Measurements from ENCODE around the gene ANAPC1. TPM values are rescaled to one million over a fixed set of nuclear protein-coding genes. Genes with fewer than 3 reads are reported as not detected.
"Not testable (repeated sequence)": the region's sequence is repeated elsewhere in the genome, so short reads cannot be mapped to it uniquely, and the experiment has no call there.

ANAPC1 gene
- total RNA-seq, 1 donor from 2014 or later: 60.6 TPM

DNA sequence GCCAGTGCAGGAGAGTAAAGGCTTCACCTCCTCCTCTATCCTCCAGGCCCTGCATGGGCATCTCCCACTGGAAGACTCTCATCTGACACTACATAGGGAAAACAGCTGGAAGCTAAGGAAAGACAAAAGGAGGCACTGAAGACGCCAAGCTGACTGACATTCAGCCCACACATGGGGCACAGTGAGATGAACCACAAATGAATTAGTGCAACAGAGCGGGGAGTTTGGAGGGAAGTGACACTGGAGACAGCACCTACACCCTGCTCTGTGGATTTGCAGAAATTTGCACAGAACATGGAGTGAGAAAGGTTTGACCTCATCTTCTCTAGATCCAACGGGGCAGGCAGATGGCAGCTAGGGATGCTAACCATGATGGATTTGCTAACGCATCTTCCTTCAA, 119.8 kb downstream of the ANAPC1 start:
- H3K27me3 ChIP-seq (ENCODE audit: control insufficient read depth, insufficient read depth, low read length); H3K4me3 ChIP-seq (ENCODE audit: low read depth, low read length); H3K36me3 ChIP-seq (ENCODE audit: control insufficient read depth, insufficient read depth, low read length); DNase-seq (ENCODE audit: low read depth); FAIRE-seq: not testable (repeated sequence)

DNA sequence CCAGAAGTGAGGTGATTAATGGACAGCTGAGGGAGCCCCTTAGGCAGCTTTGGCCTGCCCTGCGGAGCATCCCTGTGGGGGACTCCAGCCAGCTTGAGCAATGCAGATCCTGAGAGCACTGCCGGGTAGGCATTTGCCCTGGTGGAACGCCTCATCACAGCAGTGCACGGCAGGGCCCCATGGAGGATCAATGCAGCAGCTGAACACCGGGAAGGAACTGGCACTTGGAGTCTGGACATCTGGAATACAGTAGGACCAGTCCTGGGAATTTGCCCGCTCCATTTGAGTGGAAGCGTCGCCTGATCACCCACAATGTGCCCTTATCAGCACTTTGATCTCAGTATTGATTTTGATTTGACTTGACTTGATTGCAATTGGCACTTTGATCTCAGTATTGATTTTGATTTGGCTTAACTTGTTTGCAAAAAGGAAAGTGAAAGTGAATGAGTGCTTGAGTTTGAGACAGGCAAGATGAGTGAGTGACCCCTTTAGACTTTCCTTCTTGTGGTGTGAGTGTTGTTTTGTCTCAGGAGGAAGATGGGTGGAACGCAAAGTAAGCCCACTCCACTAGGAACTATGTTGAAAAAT, 123.2 kb downstream of the ANAPC1 start:
- DNase-seq (ENCODE audit: low read depth); H3K27me3 ChIP-seq (ENCODE audit: control insufficient read depth, insufficient read depth, low read length); H3K4me3 ChIP-seq (ENCODE audit: low read depth, low read length); H3K36me3 ChIP-seq (ENCODE audit: control insufficient read depth, insufficient read depth, low read length); FAIRE-seq: not testable (repeated sequence)

GRCh38 chr2:111752533-111752932, 131.5 kb downstream of the ANAPC1 start:
- H3K4me3 ChIP-seq (ENCODE audit: low read depth, low read length); H3K27me3 ChIP-seq (ENCODE audit: control insufficient read depth, insufficient read depth, low read length); DNase-seq (ENCODE audit: low read depth); H3K36me3 ChIP-seq (ENCODE audit: control insufficient read depth, insufficient read depth, low read length): not testable (repeated sequence)
- peak; percentile 28 for FAIRE-seq

DNA sequence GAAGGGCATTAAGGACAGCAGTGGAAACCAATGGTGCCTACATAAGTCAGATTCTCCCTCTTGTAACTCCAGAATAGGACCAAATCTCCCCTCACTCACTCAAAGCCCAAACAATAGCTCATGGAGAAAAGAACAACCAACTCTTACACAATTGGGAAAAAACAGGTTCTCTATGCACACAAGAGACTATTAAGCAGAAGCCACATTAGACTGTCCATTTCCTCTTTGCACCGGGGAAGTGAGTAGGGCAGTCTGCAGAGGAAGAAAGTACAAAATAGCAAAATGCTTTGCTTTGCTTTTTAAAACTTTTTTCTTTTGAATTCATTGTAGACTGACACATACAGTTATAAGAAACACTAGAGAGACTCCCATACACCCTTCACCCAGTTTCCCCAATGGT, 133.4 kb downstream of the ANAPC1 start:
- not testable (repeated sequence) for FAIRE-seq; H3K36me3 ChIP-seq (ENCODE audit: control insufficient read depth, insufficient read depth, low read length)

DNA sequence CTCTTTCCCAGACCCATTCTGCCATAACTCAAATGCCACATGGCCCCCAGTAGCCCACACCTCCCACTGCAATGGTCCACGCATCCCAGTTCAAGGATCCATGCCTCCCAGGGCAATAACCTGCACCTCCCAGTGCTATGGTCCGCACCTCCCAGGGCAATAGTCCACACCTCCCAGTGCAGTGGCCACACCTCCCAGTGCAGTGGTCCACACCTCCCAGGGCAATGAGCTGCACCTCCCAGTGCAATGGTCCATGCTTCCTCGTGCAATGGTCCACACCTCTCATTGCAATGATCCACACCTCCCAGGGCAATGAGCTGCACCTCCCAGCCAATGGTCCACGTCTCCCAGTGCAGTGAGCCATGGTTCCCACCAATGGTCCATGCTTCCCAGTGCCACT, 135.6 kb downstream of the ANAPC1 start:
- H3K27me3 ChIP-seq (ENCODE audit: control insufficient read depth, insufficient read depth, low read length); H3K36me3 ChIP-seq (ENCODE audit: control insufficient read depth, insufficient read depth, low read length); FAIRE-seq; DNase-seq (ENCODE audit: low read depth); H3K4me3 ChIP-seq (ENCODE audit: low read depth, low read length): not testable (repeated sequence)

More for the DNA sequence above, 133.4 kb downstream of the ANAPC1 start:
- H3K4me3 ChIP-seq (ENCODE audit: low read depth, low read length); DNase-seq (ENCODE audit: low read depth); H3K27me3 ChIP-seq (ENCODE audit: control insufficient read depth, insufficient read depth, low read length): not testable (repeated sequence)

DNA sequence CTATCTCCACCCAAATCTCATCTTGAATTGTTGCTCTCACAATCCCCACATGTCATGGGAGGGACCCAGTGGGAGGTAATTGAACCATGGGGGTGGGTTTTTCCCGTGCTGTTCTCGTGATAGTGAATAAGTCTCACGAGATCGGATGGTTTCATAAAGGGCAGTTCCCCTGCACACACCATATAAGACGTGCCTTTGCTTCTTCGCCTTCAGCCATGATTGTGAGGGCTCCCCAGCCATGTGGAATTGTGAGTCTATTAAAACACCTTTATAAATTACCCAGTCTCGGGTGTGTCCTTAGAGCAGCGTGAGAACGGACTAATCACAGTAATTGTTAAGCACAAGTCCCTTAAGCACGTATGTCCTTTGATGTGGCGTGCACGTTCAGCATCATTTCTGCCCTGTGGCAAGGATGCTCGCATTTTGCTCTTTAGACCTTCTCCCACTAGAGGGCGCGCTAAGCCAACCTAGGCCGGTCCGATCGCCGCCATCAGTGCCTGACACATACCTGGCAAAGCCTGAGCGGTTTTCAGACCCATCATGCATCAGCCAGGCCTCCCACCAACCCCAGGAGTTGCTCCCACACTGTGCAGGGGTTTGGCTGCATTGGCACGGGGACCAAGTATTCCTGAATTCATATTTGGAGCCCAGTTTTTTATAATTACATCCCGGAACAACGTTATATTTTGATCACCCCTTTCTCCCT, 136.4 kb downstream of the ANAPC1 start:
- not testable (repeated sequence) for DNase-seq (ENCODE audit: low read depth); H3K4me3 ChIP-seq (ENCODE audit: low read depth, low read length); H3K36me3 ChIP-seq (ENCODE audit: control insufficient read depth, insufficient read depth, low read length); H3K27me3 ChIP-seq (ENCODE audit: control insufficient read depth, insufficient read depth, low read length)
- FAIRE-seq: peak; percentile 50
- peak; percentile 37 for TF ChIP-seq CTCF (IDR thresholded peaks at IDR 0.05; ENCODE audit: insufficient read depth, low read length, severe bottlenecking)

DNA sequence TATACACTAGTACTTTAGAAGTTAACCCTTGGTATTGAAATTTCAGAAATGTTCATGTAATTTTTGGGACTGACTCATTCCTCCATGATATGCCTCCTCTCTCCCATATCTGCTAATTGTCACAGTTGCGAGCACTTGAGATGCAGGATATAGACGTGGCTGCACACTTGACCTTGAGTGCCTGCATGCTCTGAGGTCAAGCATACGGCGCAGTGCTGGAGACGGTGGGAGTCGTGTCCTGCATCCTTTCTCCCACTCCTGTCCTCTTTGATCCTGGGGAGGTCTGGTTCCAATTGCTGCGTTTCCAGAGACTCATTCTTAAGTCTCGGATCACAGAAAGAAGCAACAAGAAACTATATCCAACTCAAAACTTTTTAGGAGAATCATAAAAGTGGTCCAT, 139.2 kb downstream of the ANAPC1 start:
- FAIRE-seq; H3K36me3 ChIP-seq (ENCODE audit: control insufficient read depth, insufficient read depth, low read length); H3K27me3 ChIP-seq (ENCODE audit: control insufficient read depth, insufficient read depth, low read length); DNase-seq (ENCODE audit: low read depth); H3K4me3 ChIP-seq (ENCODE audit: low read depth, low read length): not testable (repeated sequence)

- not testable (repeated sequence) for H3K27me3 ChIP-seq (ENCODE audit: control insufficient read depth, insufficient read depth, low read length); H3K4me3 ChIP-seq (ENCODE audit: low read depth, low read length); DNase-seq (ENCODE audit: low read depth); H3K36me3 ChIP-seq (ENCODE audit: control insufficient read depth, insufficient read depth, low read length)
- FAIRE-seq: peak; percentile 43
Observed at GRCh38 chr2:111741517-111741916, 142.5 kb downstream of the ANAPC1 start.

DNA sequence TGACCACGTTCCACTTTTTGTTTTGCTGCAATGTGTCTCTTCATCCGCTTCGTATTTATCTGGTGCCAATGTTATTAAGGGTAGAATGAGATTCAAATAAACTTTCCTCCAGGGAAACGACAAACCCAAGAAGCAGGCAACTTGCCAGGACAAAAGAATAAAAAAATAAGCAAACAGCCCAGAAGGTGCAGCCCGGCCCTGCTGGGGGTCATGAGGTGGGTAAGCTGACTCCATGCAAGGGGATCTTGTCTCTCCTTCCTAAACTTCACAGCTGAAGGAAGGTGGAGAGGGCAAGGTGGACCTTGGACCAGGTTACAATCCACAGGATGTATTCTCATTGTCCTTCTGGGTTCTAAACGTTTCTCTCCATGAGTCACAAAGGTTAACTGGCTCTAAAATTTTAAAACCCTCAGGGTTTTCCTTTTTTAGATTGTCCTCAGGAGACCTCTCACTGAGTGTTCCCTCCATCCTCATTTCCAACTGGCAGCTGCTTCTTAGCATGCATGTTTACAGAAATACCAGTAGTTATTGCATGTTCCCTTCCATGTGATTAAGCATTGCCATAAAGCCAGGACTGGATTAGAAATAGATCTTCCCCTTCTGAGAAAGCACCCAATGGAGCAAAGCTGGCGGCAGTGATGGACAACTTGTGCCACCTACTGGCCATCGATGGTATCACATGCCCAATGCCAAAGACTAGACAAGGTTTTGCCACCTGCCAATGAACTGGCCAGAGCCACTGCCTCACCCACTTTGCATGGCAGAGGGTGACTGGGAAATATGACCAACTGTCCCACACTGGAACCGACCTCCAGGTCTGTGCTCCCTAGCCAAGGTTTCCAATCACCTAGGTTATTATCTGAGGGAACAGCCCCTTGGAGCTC, 147.9 kb downstream of the ANAPC1 start:
- not testable (repeated sequence) for DNase-seq (ENCODE audit: low read depth)
- peak; percentile 17 for TF ChIP-seq CTCF (IDR thresholded peaks at IDR 0.05; ENCODE audit: insufficient read depth, low read length, severe bottlenecking)
- peak; percentile 70 for FAIRE-seq

DNA sequence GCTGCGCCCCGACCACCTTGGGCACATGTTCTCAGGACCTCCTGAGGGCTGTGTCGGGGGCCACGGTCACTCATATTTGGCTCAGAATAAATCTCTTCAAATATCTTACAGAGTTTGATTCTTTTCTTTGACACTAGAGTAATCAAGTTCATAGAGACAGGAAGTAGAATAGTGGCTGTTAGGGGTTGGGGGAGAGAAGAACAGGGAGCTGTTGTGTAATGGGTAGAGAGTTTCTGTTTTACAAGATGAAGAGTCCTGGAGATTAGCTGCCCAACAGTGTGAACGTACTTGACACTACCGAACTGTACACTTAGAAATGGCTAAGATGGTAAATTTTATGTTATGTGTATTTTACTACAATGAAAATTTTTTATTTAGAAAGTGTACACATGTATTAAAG, 148.6 kb downstream of the ANAPC1 start:
- H3K36me3 ChIP-seq (ENCODE audit: control insufficient read depth, insufficient read depth, low read length); DNase-seq (ENCODE audit: low read depth); H3K4me3 ChIP-seq (ENCODE audit: low read depth, low read length); FAIRE-seq; H3K27me3 ChIP-seq (ENCODE audit: control insufficient read depth, insufficient read depth, low read length): not testable (repeated sequence)

More for the DNA sequence above, 147.9 kb downstream of the ANAPC1 start:
- not testable (repeated sequence) for H3K4me3 ChIP-seq (ENCODE audit: low read depth, low read length); H3K36me3 ChIP-seq (ENCODE audit: control insufficient read depth, insufficient read depth, low read length); H3K27me3 ChIP-seq (ENCODE audit: control insufficient read depth, insufficient read depth, low read length)

DNA sequence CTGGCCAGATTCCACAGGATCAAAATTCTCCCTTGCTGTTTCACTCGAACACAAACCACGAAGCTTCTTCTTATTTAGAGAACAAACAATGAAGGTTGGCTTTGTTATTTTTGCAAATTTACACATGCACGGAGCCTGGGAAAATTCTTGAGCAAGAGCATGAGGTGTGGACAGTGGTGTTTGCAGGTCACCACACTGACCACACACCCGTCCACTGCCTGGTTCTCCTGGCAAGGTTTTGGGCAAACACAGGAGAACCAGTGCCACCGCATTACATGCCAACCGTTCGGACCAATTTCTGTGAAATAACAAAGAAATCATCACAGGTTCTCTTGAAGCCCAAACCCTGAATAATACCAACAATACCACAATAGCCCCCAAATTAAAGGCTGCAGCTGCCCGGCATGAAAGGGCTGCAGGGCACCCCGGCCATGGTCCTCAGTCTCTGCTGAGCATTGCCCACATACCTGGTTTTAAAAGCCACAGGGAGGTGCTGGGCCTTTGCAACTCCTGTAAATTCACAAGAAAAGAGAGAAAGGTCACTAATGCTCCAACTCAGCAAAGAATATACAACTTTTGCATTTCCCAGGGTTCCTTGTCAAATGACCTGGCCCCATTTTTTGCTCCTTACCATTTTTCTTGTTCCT, 154.1 kb downstream of the ANAPC1 start:
- not testable (repeated sequence) for H3K27me3 ChIP-seq (ENCODE audit: control insufficient read depth, insufficient read depth, low read length); DNase-seq (ENCODE audit: low read depth); H3K4me3 ChIP-seq (ENCODE audit: low read depth, low read length); FAIRE-seq; H3K36me3 ChIP-seq (ENCODE audit: control insufficient read depth, insufficient read depth, low read length)
